22Rv1 (cell line): ENCODE measurements around the gene STH.

Experiments
- CTCF ChIP-seq: fragments of 450-650 bp; IDR thresholded peaks from 2 replicates; pipeline ENCODE4 v1.5.1; 2017; ENCODE audit warnings: mild to moderate bottlenecking
- ZFX ChIP-seq: fragments of 450-650 bp; IDR thresholded peaks from 2 replicates; pipeline ENCODE4 v1.6.1; 2017; ENCODE audit warnings: antibody characterized with exemption, borderline replicate concordance

- no peak for TF ChIP-seq CTCF
- no peak for TF ChIP-seq ZFX
Measured at GRCh38 chr17:45980855-45981254, 18.2 kb upstream of the STH start.
